Non-pigmented ciliary epithelial cell (primary cell): Measurements from ENCODE around the gene TSC22D3.
A peak's percentile ranks its signal among the peaks of the same experiment; 100 is the strongest.
"Not testable (repeated sequence)": the region's sequence is repeated elsewhere in the genome, so short reads cannot be mapped to it uniquely, and the experiment has no call there.

ENCODE experiments used
- DNase-seq: peaks from one replicate; pipeline ENCODE4 v3.0.0-alpha.2; 2010; ENCODE audit warnings: low read depth

TSC22D3 gene

DNA sequence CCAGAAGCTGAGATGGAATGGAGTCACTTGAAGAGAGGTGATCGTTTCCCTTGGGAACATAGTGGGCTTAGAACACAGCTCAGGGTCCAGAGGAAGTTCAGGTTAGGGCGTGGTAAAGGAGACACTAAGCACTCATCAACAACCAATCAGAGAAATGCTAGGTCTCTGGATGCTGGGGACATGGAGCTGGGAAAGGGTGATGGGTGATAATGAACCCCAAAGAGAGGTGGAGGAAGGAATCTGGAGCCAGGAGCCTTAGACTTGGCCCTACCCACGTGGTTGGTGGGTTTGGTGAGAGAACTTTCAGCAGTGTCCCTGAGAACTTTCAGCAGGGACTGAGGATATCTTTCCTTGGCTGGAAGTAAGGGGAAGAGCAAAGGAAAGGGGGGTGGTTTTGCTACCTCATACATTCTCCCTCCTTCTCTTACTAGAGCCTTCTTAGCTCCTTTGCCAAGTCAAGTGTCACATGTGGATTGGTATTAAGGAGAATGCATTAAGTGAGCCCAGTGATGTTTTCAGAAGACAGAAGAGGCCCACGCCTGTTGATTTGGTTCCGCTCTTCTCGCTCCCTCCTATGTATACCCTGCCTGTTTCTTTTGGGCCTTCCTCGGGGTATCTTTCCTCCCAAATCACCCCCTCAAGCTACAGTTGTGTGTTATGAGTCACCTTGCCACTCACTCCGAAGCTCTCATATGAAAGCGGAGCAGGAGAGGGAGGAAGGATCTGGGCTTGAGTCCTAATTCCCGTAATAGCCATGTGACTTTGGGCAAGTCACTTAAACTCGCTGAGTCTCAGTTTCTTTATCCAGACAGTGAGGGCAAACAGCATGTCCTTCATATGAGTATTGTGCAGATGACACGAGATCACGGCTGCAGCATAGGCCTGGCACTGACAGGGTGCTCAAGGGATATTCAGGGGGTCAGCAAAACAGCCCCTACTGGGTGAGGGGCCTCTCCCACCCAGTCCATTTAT lies 63.1 kb downstream of the TSC22D3 start:
- DNase-seq = no peak

DNA sequence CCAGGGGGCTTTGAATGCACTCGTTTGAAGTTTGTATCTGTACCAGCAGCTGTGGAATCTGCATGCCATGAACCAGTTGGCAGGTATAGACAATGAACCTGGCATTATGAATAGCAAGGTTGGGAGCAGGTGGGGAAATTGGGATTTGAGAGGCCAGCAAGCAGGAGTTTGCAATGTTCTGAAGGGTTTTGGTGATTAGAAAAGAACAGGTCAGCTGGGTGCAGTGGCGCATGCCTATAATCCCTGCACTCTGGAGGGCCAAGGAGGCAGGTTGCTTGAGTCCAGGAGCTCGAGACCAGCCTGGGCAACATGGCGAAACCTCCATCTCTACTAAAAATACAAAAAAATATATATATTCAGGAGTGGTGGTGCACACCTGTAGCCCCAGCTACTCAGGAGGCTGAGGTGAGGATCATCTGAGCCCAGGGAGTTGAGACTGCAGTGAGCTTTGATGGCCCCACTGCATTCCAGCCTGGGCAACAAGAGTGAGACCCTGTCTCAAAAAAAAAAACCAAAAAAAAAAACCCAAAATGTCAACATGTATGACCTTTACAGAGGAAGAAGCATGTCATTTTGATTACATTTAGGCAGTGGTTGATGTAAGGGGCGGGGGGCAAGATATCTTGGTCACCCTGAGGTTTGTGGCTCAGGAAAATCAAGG lies 63.9 kb downstream of the TSC22D3 start:
- no peak for DNase-seq

DNA sequence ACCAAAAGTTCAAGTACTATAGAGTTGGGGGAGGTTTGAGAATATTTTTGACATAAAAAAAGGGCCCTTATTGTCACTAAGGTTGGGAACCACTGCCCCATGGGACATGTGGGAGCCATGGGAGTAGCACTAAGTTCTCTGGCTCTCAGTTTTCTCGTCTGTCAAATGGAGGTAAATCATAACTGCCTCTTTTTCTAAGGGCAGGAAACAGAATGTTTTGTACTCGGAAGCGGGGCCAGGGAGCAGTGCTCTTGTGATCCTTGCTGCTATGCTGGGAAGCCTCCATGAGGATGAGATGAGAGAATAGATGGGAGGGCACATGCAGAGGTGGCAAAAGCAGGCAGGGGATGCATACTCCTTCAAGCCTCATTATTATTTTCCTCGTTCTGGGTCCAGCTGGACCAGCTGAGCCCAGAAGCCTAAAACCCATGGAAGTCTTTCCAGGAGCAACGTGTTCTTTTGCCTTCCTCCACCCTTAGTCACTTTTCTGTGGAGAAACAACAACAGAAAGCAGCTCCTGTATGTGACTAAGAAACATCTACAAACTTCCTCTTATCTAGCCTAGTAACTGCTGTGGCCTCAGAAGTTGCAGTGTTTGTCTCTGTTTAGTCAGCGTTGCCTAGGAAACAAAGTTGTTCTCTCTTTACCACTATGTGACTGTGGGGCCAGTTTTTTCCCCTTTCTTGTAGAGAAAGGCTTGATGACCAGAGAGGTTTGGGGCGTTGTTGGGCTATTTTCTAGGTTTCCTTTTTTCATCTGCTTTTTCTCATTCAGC lies 64.8 kb downstream of the TSC22D3 start:
- DNase-seq = peak; percentile 86

DNA sequence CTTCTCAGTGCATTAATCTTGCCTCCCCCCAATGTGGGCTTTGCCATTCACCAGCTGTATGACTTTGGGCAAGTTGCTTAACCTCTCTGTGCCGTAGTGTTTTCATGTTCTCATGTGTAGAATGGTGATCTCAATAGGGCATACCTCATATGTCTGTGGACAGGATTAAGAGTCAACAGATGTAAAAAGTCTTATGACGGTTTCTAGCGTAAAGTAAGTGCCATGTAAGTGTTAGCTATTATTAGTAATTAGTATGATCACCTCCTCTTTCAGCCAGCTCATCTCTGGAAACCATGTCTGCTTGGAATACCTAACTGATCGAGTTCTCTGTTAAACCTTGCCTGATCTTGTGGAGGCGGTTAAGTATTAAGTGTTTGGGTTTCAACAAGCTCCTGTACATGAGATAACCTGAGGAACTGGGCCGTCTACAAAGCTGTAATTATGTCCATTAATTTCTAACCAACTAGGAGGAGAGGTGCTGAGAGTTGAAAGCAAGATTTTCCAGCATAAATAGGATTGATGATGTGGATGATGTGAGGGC lies 66.3 kb downstream of the TSC22D3 start:
- no peak for DNase-seq

DNA sequence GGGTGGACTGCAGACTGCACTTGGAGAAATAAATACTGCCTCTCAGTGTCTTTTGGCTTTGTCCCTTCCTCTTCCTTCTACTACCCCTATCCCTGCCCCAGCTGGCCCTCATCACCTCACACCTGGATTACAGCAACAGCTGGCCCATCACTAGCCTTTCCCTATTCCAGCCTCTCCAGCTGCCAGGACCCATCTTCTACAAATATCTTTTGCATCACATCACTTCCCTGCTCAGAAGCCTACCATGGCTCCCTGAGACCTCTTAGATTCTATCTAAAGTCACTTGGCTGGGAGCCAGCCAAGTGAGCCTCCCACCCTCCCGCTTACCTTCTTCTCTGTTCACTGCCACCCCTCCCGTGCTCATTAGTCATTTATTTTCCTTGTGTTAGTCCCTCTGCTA lies 66.8 kb downstream of the TSC22D3 start:
- DNase-seq = no peak

DNA sequence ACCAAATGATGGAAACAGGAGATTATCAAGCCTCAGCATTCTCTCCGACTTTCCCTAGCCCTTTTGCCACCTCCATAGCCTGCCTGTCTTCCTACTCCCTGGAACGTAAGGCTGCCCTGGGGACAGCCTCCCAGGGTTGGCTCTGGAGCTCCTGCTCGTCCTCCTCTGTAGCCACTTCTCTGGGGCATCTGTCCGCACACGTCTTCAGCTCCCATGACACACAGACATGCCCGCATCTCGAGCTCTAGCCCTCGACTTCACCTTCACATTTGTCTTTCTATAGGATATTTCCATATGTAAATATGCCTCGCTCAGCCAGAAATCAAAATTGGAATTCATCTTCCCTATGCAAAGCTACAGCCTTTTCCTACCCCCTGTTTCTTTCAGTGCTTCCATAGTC lies 67.7 kb downstream of the TSC22D3 start:
- no peak for DNase-seq

- no peak for DNase-seq
These were observed 69.3 kb downstream of the TSC22D3 start for GRCh38 chrX:107706309-107706708.

DNA sequence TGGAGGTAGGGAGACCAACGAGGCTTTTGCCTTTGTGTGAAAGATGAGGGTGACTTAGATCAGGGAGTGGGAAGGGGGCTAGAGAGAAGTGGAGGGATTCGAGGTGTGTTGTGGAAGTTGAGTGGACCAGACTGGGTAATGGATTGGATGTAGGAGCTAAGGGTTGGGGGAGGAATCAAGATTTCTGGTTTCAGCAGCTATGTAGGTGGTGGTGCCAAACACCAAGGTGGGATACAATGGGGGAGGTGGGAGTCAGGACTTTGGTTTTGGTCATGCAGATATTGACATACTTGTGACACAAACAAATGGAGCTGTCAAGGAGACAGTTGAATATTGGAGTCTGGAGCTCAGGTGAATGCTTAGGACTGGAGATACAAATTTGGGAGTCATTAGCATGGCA lies 71.0 kb downstream of the TSC22D3 start:
- DNase-seq = no peak

GRCh38 chrX:107704181-107704580 lies 71.4 kb downstream of the TSC22D3 start:
- no peak for DNase-seq

DNA sequence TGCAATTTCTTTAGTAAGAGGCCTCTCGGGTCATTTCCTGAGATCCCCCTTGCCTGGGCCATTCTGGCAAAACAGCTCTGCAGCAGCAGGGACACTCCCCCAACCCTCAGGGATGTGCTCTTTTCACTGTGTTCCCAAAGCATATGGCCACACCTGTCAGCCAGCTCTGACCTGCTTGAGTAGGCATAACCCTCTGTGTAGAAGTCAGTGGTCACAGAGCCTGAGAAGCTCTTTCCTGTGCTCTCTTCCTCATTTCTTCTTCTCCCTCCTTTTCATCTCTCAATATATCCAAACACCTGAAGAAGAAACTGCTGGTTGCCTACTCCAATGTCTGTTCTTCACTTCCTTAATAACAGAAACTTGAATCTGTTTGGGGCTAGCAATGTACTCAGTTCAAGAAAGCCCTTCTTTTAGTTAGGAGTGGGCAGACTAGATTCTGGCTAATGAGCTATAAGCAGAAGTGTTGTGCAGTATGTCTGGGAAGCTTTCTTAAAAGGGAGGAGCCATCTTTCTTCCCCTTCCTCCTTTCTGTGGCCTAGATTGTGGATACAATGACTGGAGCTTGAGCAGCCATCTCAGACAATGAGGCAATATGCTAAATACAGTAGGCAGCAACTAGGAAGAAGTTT lies 74.0 kb downstream of the TSC22D3 start:
- no peak for DNase-seq

DNA sequence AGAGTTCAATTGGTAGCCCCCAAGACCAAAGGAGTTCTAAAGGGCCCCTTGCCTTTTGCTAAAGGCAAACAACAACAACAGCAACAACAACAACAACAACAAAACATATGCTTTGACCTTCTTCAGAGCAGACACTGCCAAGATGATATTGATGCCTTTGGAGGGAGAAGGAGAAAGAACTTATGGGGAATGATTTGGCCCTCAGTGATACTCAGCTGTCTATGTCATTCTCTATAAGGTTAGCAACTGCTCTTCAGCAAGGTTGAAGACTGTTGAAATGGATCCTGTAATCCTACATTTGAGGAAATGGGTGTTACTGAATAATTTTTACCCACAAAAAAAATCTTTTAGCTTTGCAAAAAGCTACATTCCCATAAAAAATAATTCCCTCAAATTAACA lies 74.8 kb downstream of the TSC22D3 start:
- no peak for DNase-seq

- DNase-seq = no peak
These were observed 75.2 kb downstream of the TSC22D3 start for GRCh38 chrX:107700317-107700774.

DNA sequence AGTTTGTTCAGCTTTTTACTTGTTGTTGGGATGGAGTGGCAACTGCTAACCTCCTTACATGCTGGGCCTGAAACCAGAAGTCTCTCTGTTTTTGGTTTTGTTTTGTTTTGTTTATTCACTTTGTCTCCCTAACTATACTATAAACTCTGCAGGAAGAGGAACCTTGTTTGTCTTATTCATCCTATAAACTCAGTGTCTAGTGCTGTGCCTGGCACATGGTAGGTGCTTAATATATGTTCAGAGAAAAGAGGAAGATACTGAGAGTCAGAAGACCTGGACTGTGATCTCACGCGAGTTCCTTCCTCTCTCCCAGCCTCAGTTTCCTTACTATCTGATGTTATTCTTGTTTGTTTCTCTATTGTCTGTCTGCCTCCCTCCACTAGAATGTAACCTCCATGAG lies 76.0 kb downstream of the TSC22D3 start:
- no peak for DNase-seq

DNA sequence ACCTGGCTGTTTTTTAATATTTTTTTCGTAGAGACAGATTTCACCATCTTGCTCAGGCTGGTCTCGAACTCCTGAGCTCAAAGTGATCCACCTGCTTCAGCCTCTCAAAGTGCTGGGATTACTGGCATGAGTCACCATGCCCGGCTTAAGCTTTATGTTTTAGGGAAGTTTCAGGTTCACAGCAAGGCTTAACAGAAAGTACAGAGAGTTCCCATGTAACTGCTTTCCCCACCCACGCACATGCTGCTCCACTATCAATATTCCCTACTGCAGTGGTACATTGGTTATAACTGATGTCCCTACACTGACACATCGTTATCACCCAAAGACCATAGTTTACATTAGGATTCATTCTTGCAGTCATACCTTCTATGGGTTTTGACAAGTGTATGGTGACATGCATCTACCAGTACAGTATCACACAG lies 84.6 kb downstream of the TSC22D3 start:
- no peak for DNase-seq

DNA sequence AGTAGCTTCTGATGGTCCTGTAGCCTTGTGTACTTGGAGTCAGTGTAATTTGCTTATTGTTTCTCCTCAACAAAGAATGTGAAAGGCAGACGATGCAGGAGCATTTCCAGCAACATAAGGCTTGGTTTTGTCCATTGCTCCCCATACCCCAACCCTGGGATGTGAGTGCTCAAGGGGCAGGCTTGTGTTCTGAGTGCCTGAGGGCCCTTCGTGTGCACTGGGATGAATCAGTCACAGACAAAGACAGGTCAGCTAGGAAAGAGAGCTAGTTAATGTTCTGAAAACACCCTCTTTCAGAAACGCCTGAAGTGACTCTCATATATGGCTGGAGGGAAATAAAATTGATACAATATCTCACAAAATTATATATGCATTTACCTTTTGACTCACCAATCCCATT lies 88.1 kb downstream of the TSC22D3 start:
- DNase-seq = no peak

- DNase-seq = no peak
These were observed 88.8 kb downstream of the TSC22D3 start for GRCh38 chrX:107686792-107687191.

GRCh38 chrX:107686026-107686425 lies 89.6 kb downstream of the TSC22D3 start:
- no peak for DNase-seq

- DNase-seq = not testable (repeated sequence)
These were observed 90.0 kb downstream of the TSC22D3 start for GRCh38 chrX:107685586-107685985.

GRCh38 chrX:107684956-107685385 lies 90.6 kb downstream of the TSC22D3 start:
- DNase-seq = no peak

- DNase-seq = no peak
These were observed 91.7 kb downstream of the TSC22D3 start for GRCh38 chrX:107683931-107684330.

- DNase-seq = no peak
These were observed 92.3 kb downstream of the TSC22D3 start for GRCh38 chrX:107683124-107683895.
